HUES64 (cell line): ENCODE results near the gene BCL11B.
"Not testable (repeated sequence)": the region's sequence is repeated elsewhere in the genome, so short reads cannot be mapped to it uniquely, and the experiment has no call there.

ENCODE experiments used
- H3K27ac ChIP-seq: 2 replicates; pipeline ENCODE4 v1.7.0; 2013; ENCODE audit warnings: low read depth, low read length, inconsistent platforms
- H3K27me3 ChIP-seq: 2 replicates; pipeline ENCODE4 v1.6.1; 2013; ENCODE audit warnings: mild to moderate bottlenecking, low read length; ENCODE audit not compliant: insufficient read depth
- H3K36me3 ChIP-seq: 2 replicates; pipeline ENCODE4 v1.6.1; 2013; ENCODE audit warnings: mild to moderate bottlenecking, low read length; ENCODE audit not compliant: insufficient read depth
- H3K4me1 ChIP-seq: 2 replicates; pipeline ENCODE4 v1.6.1; 2013; ENCODE audit warnings: mild to moderate bottlenecking, low read length, moderate library complexity; ENCODE audit not compliant: insufficient read depth
- H3K4me3 ChIP-seq: 2 replicates; pipeline ENCODE4 v1.5.1; 2013; ENCODE audit warnings: mild to moderate bottlenecking, low read length, moderate library complexity
- H3K9ac ChIP-seq: 2 replicates; pipeline ENCODE4 v1.6.1; 2013; ENCODE audit warnings: mild to moderate bottlenecking, low read depth, low read length
- H3K9me3 ChIP-seq: 2 replicates; pipeline ENCODE4 v1.6.1; 2013; ENCODE audit warnings: low read depth, low read length; ENCODE audit not compliant: insufficient read depth
- WGBS: fragments of 150-250, 120-280 bp; methylation state at CpG from one replicate; pipeline ENCODE4 v1.1.7; 2013; ENCODE audit warnings: missing lambda C conversion rate; 5-methylcytosine and 5-hydroxymethylcytosine counted together

BCL11B gene

GRCh38 chr14:99234961-99235571 lies 36.9 kb downstream of the BCL11B start:
- H3K4me3 ChIP-seq: peak overlapping the region; percentile 52
- H3K9me3 ChIP-seq: no peaks in the 10 kb centered on the region
- H3K9ac ChIP-seq: no peak overlapping the region
- WGBS: 3% methylated on average over 17 of the region's 19 CpGs
- peak overlapping the region; percentile 37; the same call in 1 of the 2 replicates for H3K27ac ChIP-seq
- no peaks in the 10 kb centered on the region for H3K27me3 ChIP-seq
- no peaks in the 10 kb centered on the region for H3K36me3 ChIP-seq
- peaks cover 32% of the 10 kb centered on the region for H3K4me1 ChIP-seq

- H3K36me3 ChIP-seq: no peaks in the 10 kb centered on the region
- peak overlapping the region; percentile 52 for H3K4me3 ChIP-seq
- peaks cover 25% of the 10 kb centered on the region for H3K4me1 ChIP-seq
- no peak overlapping the region for H3K9ac ChIP-seq
- H3K9me3 ChIP-seq: no peaks in the 10 kb centered on the region
- H3K27ac ChIP-seq: peak overlapping the region; percentile 7; the same call in 1 of the 2 replicates
- 53% methylated on average over 9 of the region's 9 CpGs for WGBS
- no peaks in the 10 kb centered on the region for H3K27me3 ChIP-seq
Observed at GRCh38 chr14:99234355-99234754, 37.6 kb downstream of the BCL11B start.

- Histone ChIP-seq H3K27me3 (no peaks in the 10 kb centered on the region), H3K4me1 (peaks cover 25% of the 10 kb centered on the region), H3K9me3 (no peaks in the 10 kb centered on the region), H3K27ac (no peak overlapping the region), H3K36me3 (no peaks in the 10 kb centered on the region), H3K9ac (no peak overlapping the region), H3K4me3 (no peak overlapping the region)
- 82% methylated on average over 17 of the region's 17 CpGs for WGBS
Observed at GRCh38 chr14:99233222-99234035, 38.6 kb downstream of the BCL11B start.

- WGBS: 84% methylated on average over 3 of the region's 3 CpGs
Observed at GRCh38 chr14:99232714-99233214, 39.2 kb downstream of the BCL11B start.

GRCh38 chr14:99231850-99232713 lies 39.9 kb downstream of the BCL11B start:
- Histone ChIP-seq H3K9ac (peak overlapping the region; percentile 18; the same call in 1 of the 2 replicates), H3K36me3 (no peaks in the 10 kb centered on the region), H3K4me3 (peak overlapping the region; percentile 59), H3K9me3 (no peaks in the 10 kb centered on the region), H3K27ac (peak overlapping the region; percentile 41; the same call in 1 of the 2 replicates), H3K4me1 (peaks cover 25% of the 10 kb centered on the region), H3K27me3 (no peaks in the 10 kb centered on the region)
- 26% methylated on average over 21 of the region's 21 CpGs for WGBS

More at GRCh38 chr14:99232714-99233214, 39.2 kb downstream of the BCL11B start:
- Histone ChIP-seq H3K9ac (no peak overlapping the region), H3K9me3 (no peaks in the 10 kb centered on the region), H3K27me3 (no peaks in the 10 kb centered on the region), H3K4me1 (peaks cover 25% of the 10 kb centered on the region), H3K27ac (no peak overlapping the region), H3K4me3 (no peak overlapping the region), H3K36me3 (no peaks in the 10 kb centered on the region)

GRCh38 chr14:99231161-99231849 lies 40.7 kb downstream of the BCL11B start:
- 6% methylated on average over 38 of the region's 38 CpGs for WGBS
- peak overlapping the region; percentile 41; the same call in 1 of the 2 replicates for H3K27ac ChIP-seq
- peak overlapping the region; percentile 59 for H3K4me3 ChIP-seq
- H3K9ac ChIP-seq: peak overlapping the region; percentile 41; the same call in 1 of the 2 replicates
- no peaks in the 10 kb centered on the region for H3K9me3 ChIP-seq
- no peaks in the 10 kb centered on the region for H3K36me3 ChIP-seq
- H3K27me3 ChIP-seq: no peaks in the 10 kb centered on the region
- peaks cover 20% of the 10 kb centered on the region for H3K4me1 ChIP-seq

- Histone ChIP-seq H3K27me3 (no peaks in the 10 kb centered on the region), H3K36me3 (no peaks in the 10 kb centered on the region), H3K9me3 (no peaks in the 10 kb centered on the region), H3K4me3 (peak overlapping the region; percentile 59), H3K27ac (peak overlapping the region; percentile 55; the same call in 1 of the 2 replicates), H3K4me1 (peaks cover 12% of the 10 kb centered on the region; the same call in 1 of the 2 replicates), H3K9ac (peak overlapping the region; percentile 41; the same call in 1 of the 2 replicates)
- WGBS: 38% methylated on average over 23 of the region's 23 CpGs
Observed at GRCh38 chr14:99230208-99231151, 41.5 kb downstream of the BCL11B start.

- Histone ChIP-seq H3K9me3 (no peaks in the 10 kb centered on the region), H3K36me3 (no peaks in the 10 kb centered on the region), H3K4me3 (no peak overlapping the region), H3K27me3 (no peaks in the 10 kb centered on the region), H3K27ac (peak overlapping the region; percentile 18; the same call in 1 of the 2 replicates), H3K9ac (no peak overlapping the region), H3K4me1 (peaks cover 12% of the 10 kb centered on the region; the same call in 1 of the 2 replicates)
- 82% methylated on average over 10 of the region's 10 CpGs for WGBS
Observed at GRCh38 chr14:99229654-99230207, 42.3 kb downstream of the BCL11B start.

- WGBS: 75% methylated on average over 4 of the region's 4 CpGs
Observed at GRCh38 chr14:99228760-99229159, 43.2 kb downstream of the BCL11B start.

More at GRCh38 chr14:99228760-99229159, 43.2 kb downstream of the BCL11B start:
- H3K36me3 ChIP-seq, H3K9ac ChIP-seq, H3K27me3 ChIP-seq, H3K4me1 ChIP-seq, H3K9me3 ChIP-seq, H3K27ac ChIP-seq, H3K4me3 ChIP-seq: not testable (repeated sequence)
